ENCODE measurements around the gene IQCH.
"Not testable (repeated sequence)": the region's sequence is repeated elsewhere in the genome, so short reads cannot be mapped to it uniquely, and the experiment has no call there.

The IQCH gene

GRCh38 chr15:67358391-67358790, 103.8 kb downstream of the IQCH start:
- no peak for DNase-seq (ENCODE audit: low spot score)

GRCh38 chr15:67358812-67359211, 104.2 kb downstream of the IQCH start:
- DNase-seq (ENCODE audit: low spot score): no peak

- DNase-seq (ENCODE audit: low spot score): no peak
Measured at GRCh38 chr15:67359431-67360079, 105.0 kb downstream of the IQCH start.

GRCh38 chr15:67361100-67361499, 106.5 kb downstream of the IQCH start:
- no peak for DNase-seq (ENCODE audit: low spot score)

GRCh38 chr15:67363712-67364111, 109.1 kb downstream of the IQCH start:
- DNase-seq (ENCODE audit: low spot score): not testable (repeated sequence)

- no peak for DNase-seq (ENCODE audit: low spot score)
Measured at GRCh38 chr15:67365994-67366393, 111.4 kb downstream of the IQCH start.

GRCh38 chr15:67366904-67367303, 112.3 kb downstream of the IQCH start:
- no peak for DNase-seq (ENCODE audit: low spot score)

GRCh38 chr15:67369359-67369998, 114.9 kb downstream of the IQCH start:
- no peak for DNase-seq (ENCODE audit: low spot score)

GRCh38 chr15:67370206-67370954, 115.8 kb downstream of the IQCH start:
- DNase-seq (ENCODE audit: low spot score): no peak

GRCh38 chr15:67372543-67372942, 118.0 kb downstream of the IQCH start:
- no peak for DNase-seq (ENCODE audit: low spot score)

- DNase-seq (ENCODE audit: low spot score): no peak
Measured at GRCh38 chr15:67372986-67373675, 118.5 kb downstream of the IQCH start.

- no peak for DNase-seq (ENCODE audit: low spot score)
Measured at GRCh38 chr15:67373971-67374370, 119.4 kb downstream of the IQCH start.

- no peak for DNase-seq (ENCODE audit: low spot score)
Measured at GRCh38 chr15:67379530-67379929, 124.9 kb downstream of the IQCH start.

- DNase-seq (ENCODE audit: low spot score): no peak
Measured at GRCh38 chr15:67380921-67381320, 126.3 kb downstream of the IQCH start.

- no peak for DNase-seq (ENCODE audit: low spot score)
Measured at GRCh38 chr15:67381416-67382045, 126.9 kb downstream of the IQCH start.

GRCh38 chr15:67382723-67383122, 128.1 kb downstream of the IQCH start:
- no peak for DNase-seq (ENCODE audit: low spot score)

GRCh38 chr15:67383899-67384298, 129.3 kb downstream of the IQCH start:
- no peak for DNase-seq (ENCODE audit: low spot score)

GRCh38 chr15:67384761-67385160, 130.2 kb downstream of the IQCH start:
- no peak for DNase-seq (ENCODE audit: low spot score)

GRCh38 chr15:67385971-67386370, 131.4 kb downstream of the IQCH start:
- no peak for DNase-seq (ENCODE audit: low spot score)

GRCh38 chr15:67386947-67387346, 132.4 kb downstream of the IQCH start:
- DNase-seq (ENCODE audit: low spot score): no peak

- no peak for DNase-seq (ENCODE audit: low spot score)
Measured at GRCh38 chr15:67389975-67390374, 135.4 kb downstream of the IQCH start.
